Esophagus muscularis mucosa (tissue), 3 donors: ENCODE measurements around the gene IGF2BP1.

ENCODE experiments used
- POLR2A ChIP-seq: fragments of 450-650 bp; IDR thresholded peaks from one replicate; pipeline ENCODE4 v1.6.1; 2017; ENCODE audit warnings: antibody characterized with exemption, moderate library complexity, mild to moderate bottlenecking, low read depth
- TF ChIP-seq, protein P1 (sequence below), 3 experiments: fragments of 200-600 bp in 2 of 3; fragments of 450-650 bp in 1 of 3; sonication (generic) in 2 of 3; IDR thresholded peaks; one replicate each; pipeline ENCODE4 v1.5.1; 2017 to 2019; ENCODE audit warnings: antibody characterized with exemption in 3 of 3, mild to moderate bottlenecking in 2 of 3, moderate library complexity in 1 of 3

GRCh38 chr17:49067163-49067562 lies 70.0 kb downstream of the IGF2BP1 start:
- TF ChIP-seq POLR2A = no peak
- TF ChIP-seq, protein P1, sequence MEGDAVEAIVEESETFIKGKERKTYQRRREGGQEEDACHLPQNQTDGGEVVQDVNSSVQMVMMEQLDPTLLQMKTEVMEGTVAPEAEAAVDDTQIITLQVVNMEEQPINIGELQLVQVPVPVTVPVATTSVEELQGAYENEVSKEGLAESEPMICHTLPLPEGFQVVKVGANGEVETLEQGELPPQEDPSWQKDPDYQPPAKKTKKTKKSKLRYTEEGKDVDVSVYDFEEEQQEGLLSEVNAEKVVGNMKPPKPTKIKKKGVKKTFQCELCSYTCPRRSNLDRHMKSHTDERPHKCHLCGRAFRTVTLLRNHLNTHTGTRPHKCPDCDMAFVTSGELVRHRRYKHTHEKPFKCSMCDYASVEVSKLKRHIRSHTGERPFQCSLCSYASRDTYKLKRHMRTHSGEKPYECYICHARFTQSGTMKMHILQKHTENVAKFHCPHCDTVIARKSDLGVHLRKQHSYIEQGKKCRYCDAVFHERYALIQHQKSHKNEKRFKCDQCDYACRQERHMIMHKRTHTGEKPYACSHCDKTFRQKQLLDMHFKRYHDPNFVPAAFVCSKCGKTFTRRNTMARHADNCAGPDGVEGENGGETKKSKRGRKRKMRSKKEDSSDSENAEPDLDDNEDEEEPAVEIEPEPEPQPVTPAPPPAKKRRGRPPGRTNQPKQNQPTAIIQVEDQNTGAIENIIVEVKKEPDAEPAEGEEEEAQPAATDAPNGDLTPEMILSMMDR (IDR thresholded peaks at IDR 0.05) = no peak
